ENCODE data around the gene ZCWPW1.

DNA sequence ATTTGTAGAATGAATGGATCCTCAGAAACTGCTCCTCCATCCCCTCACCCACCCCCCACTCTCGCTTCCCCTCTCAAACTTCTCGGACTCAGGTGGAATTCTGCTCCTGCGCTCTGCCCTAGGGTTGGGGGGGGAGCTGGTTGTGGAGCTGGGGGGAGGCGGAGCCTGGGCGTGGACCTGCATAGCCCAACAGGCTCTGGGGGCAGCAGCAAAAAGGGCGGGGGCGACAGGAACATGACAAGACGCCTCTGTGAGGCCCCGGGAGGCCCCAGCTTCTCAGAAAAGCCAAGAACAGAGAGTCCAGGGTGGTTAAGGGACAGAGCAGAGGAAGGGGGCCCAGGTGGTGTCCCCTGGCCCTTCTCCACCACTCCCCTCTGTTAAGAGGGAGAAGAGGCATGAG, 47.0 kb upstream of the ZCWPW1 start:
- TF ChIP-seq, protein P1, sequence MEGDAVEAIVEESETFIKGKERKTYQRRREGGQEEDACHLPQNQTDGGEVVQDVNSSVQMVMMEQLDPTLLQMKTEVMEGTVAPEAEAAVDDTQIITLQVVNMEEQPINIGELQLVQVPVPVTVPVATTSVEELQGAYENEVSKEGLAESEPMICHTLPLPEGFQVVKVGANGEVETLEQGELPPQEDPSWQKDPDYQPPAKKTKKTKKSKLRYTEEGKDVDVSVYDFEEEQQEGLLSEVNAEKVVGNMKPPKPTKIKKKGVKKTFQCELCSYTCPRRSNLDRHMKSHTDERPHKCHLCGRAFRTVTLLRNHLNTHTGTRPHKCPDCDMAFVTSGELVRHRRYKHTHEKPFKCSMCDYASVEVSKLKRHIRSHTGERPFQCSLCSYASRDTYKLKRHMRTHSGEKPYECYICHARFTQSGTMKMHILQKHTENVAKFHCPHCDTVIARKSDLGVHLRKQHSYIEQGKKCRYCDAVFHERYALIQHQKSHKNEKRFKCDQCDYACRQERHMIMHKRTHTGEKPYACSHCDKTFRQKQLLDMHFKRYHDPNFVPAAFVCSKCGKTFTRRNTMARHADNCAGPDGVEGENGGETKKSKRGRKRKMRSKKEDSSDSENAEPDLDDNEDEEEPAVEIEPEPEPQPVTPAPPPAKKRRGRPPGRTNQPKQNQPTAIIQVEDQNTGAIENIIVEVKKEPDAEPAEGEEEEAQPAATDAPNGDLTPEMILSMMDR (IDR thresholded peaks at IDR 0.05), result no peak
- TF ChIP-seq POLR2A (IDR thresholded peaks at IDR 0.05), result no peak

Measured in Peyer's patch (tissue), 4 donors.